ENCODE data around the gene QSOX2. TPM values are rescaled to one million over a fixed set of nuclear protein-coding genes. Genes with fewer than 3 reads are reported as not detected.

The QSOX2 gene
- polyA plus RNA-seq, 1 experiment, result 14.7 TPM

DNA sequence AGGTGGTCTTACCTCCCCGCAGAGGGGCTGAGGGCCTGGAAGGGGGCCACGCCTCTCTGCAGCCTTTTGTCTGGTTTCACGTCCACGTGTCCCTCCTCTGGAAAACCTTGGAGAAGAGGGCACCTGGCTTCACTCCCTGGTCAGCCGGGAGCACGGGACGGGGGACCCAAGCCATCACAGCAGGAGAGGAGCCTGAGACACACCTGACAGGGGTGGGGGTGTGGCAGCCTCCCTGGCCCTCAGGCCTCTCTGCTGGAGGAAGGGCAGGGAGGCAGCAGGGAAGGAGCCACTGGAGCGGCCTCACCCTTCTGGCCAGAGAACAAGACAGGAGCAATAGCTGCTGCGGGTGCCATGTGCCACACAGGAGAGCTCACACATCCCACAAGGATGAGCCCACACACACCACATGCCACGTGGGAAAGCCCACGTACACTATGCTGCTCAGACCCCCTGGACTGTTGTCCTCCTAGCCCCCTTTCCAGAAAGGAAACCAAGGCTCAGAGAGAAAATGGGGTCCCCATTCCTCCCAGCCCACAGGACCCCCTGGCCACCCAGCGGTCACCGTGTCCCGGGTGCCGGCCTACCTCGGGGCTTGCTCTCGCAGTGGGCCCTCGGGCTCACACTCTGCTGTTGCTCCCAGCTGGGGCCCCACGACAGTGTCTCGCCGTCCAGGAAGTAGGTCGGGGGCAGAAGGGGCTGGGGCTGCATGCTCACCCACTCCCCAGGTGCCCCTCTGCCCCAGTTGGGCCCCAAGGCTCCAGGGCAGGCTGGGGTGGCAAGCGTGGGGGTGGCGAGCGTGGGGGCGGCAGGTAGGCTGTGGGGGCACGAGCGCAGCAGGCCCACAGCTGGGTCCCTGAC lies 40.1 kb upstream of the QSOX2 start:
- TF ChIP-seq, protein P1, sequence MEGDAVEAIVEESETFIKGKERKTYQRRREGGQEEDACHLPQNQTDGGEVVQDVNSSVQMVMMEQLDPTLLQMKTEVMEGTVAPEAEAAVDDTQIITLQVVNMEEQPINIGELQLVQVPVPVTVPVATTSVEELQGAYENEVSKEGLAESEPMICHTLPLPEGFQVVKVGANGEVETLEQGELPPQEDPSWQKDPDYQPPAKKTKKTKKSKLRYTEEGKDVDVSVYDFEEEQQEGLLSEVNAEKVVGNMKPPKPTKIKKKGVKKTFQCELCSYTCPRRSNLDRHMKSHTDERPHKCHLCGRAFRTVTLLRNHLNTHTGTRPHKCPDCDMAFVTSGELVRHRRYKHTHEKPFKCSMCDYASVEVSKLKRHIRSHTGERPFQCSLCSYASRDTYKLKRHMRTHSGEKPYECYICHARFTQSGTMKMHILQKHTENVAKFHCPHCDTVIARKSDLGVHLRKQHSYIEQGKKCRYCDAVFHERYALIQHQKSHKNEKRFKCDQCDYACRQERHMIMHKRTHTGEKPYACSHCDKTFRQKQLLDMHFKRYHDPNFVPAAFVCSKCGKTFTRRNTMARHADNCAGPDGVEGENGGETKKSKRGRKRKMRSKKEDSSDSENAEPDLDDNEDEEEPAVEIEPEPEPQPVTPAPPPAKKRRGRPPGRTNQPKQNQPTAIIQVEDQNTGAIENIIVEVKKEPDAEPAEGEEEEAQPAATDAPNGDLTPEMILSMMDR (IDR thresholded peaks at IDR 0.05; ENCODE audit: low read depth, low read length), result no peak
- ChIA-PET CTCF (no interaction called here), POLR2A (no interaction called here)
- DNase-seq (ENCODE audit: low read depth, low spot score), result no peak
- no peaks in the 10 kb centered on the region; the same call in 1 of the 2 replicates for H3K9me3 ChIP-seq (ENCODE audit: control insufficient read depth, insufficient read depth, low read length)
- no peak overlapping the region for H3K27ac ChIP-seq (ENCODE audit: low read depth, low read length)
- peaks cover 35% of the 10 kb centered on the region for H3K27me3 ChIP-seq (ENCODE audit: control insufficient read depth, insufficient read depth, low read length)
- no peak overlapping the region for H3K4me3 ChIP-seq (ENCODE audit: low read depth, low read length)

DNA sequence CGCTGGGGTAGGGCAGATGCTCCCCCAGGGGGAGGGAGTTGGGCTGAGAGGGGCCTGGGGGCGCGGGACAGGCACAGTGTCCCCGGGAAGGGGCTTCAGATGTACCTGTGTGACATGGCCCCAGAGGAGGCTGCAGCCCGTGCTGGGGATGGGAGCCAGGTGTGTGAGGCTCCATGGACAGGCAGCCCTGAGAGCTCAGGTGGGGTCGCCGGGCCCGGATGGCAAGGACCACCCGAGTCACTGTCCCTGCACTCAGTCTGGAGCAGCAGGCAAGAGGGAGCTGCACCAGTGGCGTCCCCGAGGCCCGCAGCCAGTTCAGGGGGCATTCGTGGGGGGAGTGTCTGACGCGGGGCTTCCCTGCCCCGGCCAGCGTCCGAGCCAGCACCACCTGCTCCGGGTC lies 39.3 kb upstream of the QSOX2 start:
- H3K9me3 ChIP-seq (ENCODE audit: control insufficient read depth, insufficient read depth, low read length), result peaks cover 7% of the 10 kb centered on the region
- DNase-seq (ENCODE audit: low read depth, low spot score), result no peak
- no peak overlapping the region for H3K4me3 ChIP-seq (ENCODE audit: low read depth, low read length)
- peaks cover 40% of the 10 kb centered on the region for H3K27me3 ChIP-seq (ENCODE audit: control insufficient read depth, insufficient read depth, low read length)
- POLR2A ChIA-PET, result interaction anchor here (1.1 kb wide), 1 partner anchor 95 kb away, joined by 3 read pairs; no protein-coding TSS in a partner anchor
- H3K27ac ChIP-seq (ENCODE audit: low read depth, low read length), result no peak overlapping the region
- TF ChIP-seq, protein P1 (IDR thresholded peaks at IDR 0.05; ENCODE audit: low read depth, low read length), result no peak
- CTCF ChIA-PET, result no interaction called here

DNA sequence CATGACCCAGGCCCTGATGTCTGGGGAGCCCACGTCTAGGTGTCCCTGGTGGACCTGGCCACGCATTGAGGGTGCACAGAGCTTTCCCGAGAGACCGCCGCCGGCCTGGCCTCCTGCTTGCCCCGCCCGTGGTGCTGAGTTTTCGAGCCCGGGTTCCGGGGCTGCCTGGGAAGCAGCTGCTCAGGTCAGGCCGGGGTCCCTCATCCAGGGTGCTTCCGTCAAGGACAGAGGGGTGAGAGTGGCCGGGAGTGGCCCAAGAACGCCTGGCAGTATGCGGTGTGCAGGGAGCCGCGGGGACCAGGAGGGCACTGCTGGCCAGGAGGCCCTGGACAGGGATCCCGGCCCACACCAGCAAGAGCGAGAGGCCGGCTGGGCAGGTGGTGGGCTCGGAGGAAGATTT lies 38.7 kb upstream of the QSOX2 start:
- Histone ChIP-seq H3K4me3 (ENCODE audit: low read depth, low read length) (no peak overlapping the region), H3K27ac (ENCODE audit: low read depth, low read length) (no peak overlapping the region), H3K9me3 (ENCODE audit: control insufficient read depth, insufficient read depth, low read length) (peaks cover 13% of the 10 kb centered on the region), H3K27me3 (ENCODE audit: control insufficient read depth, insufficient read depth, low read length) (peaks cover 44% of the 10 kb centered on the region)
- POLR2A ChIA-PET, result interaction anchor here (1.1 kb wide), 1 partner anchor 96 kb away, joined by 3 read pairs; no protein-coding TSS in a partner anchor
- CTCF ChIA-PET, result interaction anchor here (0.5 to 2.6 kb wide), 13 partner anchors 8 to 152 kb away, joined by 3 to 10 read pairs (median 3); no protein-coding TSS in a partner anchor
- TF ChIP-seq, protein P1 (IDR thresholded peaks at IDR 0.05; ENCODE audit: low read depth, low read length), result no peak
- no peak for DNase-seq (ENCODE audit: low read depth, low spot score)

DNA sequence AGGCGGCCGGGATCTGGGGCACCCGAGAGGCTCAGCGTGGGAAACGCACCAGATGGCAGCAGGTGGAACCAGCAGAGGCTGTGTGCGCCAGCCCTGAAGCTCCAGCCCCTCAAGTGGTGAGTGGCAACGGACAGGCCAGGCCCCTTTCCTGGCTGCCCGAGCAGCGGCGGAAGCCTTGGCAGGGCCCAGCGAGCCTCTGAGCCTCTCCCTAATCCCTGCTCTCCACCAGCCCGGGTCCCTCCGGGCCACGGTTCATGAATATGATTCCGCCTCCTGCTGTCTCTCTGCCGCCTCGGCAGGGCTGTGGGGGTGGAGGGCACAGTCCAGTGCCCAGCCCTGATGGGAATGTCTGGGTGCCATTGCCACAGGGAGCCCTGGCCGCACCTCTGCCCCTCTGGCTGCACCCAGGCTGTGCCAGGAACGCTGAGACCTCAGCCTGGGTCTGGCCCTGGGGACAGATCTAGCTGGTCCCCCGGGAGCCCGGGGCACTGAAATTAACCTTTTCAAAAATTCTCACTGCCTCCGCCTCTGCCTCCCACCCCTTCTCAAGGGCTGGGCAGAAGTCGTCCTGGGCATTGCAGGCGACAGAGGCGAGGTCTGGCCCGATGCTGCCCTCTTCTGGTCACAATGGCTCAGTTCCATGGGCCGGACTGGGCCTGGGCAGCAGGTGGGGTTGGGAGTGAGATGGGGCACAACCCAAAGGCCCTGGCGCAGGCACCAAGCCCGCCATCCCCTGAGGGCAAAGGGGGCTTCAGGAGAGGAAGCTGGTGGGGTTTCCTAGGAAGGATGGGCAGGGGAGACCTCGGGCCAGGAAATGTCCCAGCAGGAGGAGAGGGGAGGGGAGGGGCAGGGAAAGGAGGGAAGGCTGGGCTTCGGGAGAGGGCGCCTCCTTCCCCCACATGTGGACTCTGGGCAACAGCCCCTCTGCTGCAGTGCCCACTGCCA lies 38.0 kb upstream of the QSOX2 start:
- Histone ChIP-seq H3K27me3 (ENCODE audit: control insufficient read depth, insufficient read depth, low read length) (peaks cover 47% of the 10 kb centered on the region), H3K9me3 (ENCODE audit: control insufficient read depth, insufficient read depth, low read length) (peaks cover 16% of the 10 kb centered on the region), H3K27ac (ENCODE audit: low read depth, low read length) (no peak overlapping the region), H3K4me3 (ENCODE audit: low read depth, low read length) (no peak overlapping the region)
- ChIA-PET CTCF (interaction anchor here (0.5 to 2.6 kb wide), 16 partner anchors 8 to 315 kb away, joined by 3 to 10 read pairs (median 3); no protein-coding TSS in a partner anchor), POLR2A (interaction anchor here (1.1 kb wide), 1 partner anchor 97 kb away, joined by 3 read pairs; no protein-coding TSS in a partner anchor)
- TF ChIP-seq, protein P1 (IDR thresholded peaks at IDR 0.05; ENCODE audit: low read depth, low read length), result peak; percentile 81
- DNase-seq (ENCODE audit: low read depth, low spot score), result peak; percentile 20

All from AG04450 (cell line).